Mucosa of stomach (tissue), 1 donor: ENCODE data around the gene CHST10.
"Not testable (repeated sequence)": the region's sequence is repeated elsewhere in the genome, so short reads cannot be mapped to it uniquely, and the experiment has no call there.

Experiments used
- H3K27me3 ChIP-seq: one replicate; pipeline ENCODE4 v1.7.0; 2013; ENCODE audit warnings: mild to moderate bottlenecking, low read length; ENCODE audit not compliant: control insufficient read depth, insufficient read depth
- H3K36me3 ChIP-seq: one replicate; pipeline ENCODE4 v1.7.0; 2013; ENCODE audit warnings: low read length; ENCODE audit not compliant: control insufficient read depth, insufficient read depth
- H3K4me1 ChIP-seq: one replicate; pipeline ENCODE4 v1.7.0; 2013; ENCODE audit warnings: mild to moderate bottlenecking, low read length; ENCODE audit not compliant: control insufficient read depth, insufficient read depth
- H3K4me3 ChIP-seq: one replicate; pipeline ENCODE4 v1.7.0; 2013; ENCODE audit warnings: low read length
- H3K9ac ChIP-seq: one replicate; pipeline ENCODE4 v1.7.0; 2013; ENCODE audit warnings: mild to moderate bottlenecking, low read length, moderate library complexity
- H3K9me3 ChIP-seq: one replicate; pipeline ENCODE4 v1.7.0; 2013; ENCODE audit warnings: mild to moderate bottlenecking, low read length, moderate library complexity; ENCODE audit not compliant: control insufficient read depth
- donor health status: Pancreatic carcinoma.

CHST10 gene, protein sequence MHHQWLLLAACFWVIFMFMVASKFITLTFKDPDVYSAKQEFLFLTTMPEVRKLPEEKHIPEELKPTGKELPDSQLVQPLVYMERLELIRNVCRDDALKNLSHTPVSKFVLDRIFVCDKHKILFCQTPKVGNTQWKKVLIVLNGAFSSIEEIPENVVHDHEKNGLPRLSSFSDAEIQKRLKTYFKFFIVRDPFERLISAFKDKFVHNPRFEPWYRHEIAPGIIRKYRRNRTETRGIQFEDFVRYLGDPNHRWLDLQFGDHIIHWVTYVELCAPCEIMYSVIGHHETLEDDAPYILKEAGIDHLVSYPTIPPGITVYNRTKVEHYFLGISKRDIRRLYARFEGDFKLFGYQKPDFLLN

DNA sequence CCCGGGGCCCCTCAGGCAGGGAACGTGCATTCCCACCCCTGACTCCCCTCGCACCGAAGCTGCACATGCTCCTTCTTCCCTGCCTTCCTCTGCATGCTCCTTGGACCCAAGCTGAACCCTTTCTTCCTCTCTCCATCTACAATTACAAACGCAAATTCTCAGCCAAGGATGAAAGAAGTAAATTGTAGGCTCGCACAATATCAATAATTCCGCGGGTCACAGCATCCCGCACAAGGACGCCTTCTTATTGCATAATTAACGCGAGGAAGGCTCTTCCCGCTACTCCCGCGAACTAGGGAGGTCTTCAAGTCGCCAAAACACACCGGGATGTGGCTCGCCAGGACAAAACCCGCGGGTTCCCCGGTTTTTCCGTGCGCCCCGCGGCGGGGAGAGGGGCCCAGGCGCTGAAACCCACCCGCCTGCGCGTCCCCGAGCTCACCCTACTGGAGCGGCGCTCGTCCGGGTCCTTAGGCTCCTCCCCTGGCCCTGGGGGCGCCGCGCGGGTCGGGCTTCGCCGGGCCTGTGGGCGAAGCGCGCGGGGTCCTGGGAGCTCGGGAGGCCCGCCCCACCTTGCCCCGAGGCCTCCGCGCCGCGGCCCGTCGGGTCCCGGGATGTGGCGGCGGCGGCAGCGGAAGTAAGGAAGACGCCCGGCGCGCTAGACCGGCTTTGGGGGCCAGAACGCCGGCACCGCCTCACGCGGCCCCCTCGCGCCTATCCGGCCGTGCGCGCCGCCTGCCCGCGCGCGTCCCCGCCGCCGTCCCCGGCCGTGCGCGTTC is at the start of gene CHST10:
CHST10 (minus strand) TSS at position 734 of the 776 bp plus-strand sequence. CDS start 10,993 bp downstream, outside the sequence.
- H3K27me3 ChIP-seq, result peaks cover 6% of the 10 kb centered on the region
- no peaks in the 10 kb centered on the region for H3K36me3 ChIP-seq
- H3K9me3 ChIP-seq, result no peaks in the 10 kb centered on the region
- peak within 1 kb of the TSS; percentile 65 for H3K4me3 ChIP-seq
- peak within 1 kb of the TSS; percentile 60 for H3K9ac ChIP-seq
- peaks cover 4% of the 10 kb centered on the region for H3K4me1 ChIP-seq

GRCh38 chr2:100460904-100461530 is 43.5 kb upstream of the CHST10 start:
- Histone ChIP-seq H3K9me3 (no peaks in the 10 kb centered on the region), H3K27me3 (no peaks in the 10 kb centered on the region), H3K9ac (no peak overlapping the region), H3K4me3 (no peak overlapping the region), H3K4me1 (no peaks in the 10 kb centered on the region), H3K36me3 (no peaks in the 10 kb centered on the region)

- H3K27me3 ChIP-seq, H3K9ac ChIP-seq, H3K9me3 ChIP-seq, H3K4me1 ChIP-seq, H3K36me3 ChIP-seq, H3K4me3 ChIP-seq: not testable (repeated sequence)
Measured at GRCh38 chr2:100456357-100456756, 38.9 kb upstream of the CHST10 start.

DNA sequence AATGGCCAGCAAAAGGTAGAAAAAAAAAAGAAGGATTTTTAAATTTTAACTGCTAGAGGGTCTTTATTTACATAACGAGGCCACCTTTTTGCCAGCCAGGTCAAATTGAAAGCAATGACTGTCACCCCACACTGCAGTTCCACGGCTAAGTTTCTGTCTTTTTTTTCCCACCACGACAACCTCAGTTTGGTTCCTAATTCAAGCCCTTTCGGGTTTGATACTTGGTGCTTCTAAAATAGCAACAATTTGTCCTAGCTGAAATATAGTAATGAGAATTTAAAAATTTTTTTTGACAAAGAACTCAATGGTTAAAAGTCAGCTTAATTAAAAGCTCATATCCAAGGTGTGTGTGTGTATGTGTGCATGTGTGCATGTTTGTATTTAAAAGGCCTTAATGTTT is 36.4 kb upstream of the CHST10 start:
- no peaks in the 10 kb centered on the region for H3K4me1 ChIP-seq
- no peak overlapping the region for H3K4me3 ChIP-seq
- H3K9me3 ChIP-seq, result no peaks in the 10 kb centered on the region
- H3K27me3 ChIP-seq, result no peaks in the 10 kb centered on the region
- H3K9ac ChIP-seq, result no peak overlapping the region
- H3K36me3 ChIP-seq, result no peaks in the 10 kb centered on the region

DNA sequence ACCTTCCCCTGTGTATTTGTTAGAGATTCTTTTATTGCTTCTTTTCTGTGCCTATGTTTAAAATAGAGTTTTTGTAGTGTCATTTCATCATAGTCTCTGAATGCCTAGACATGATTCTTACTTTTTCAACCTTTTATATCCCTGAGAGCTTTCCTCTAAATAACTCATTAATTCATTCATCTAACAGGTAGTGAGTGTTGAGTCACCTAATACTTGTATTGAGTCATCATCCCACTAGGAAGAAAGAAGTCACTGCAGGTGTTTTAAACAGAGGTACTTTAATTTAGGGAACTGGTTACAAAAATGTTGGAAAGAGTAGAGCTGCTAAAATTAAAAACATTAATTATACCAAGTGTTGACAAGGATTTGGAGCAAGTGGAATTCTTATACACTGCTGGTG is 34.3 kb upstream of the CHST10 start:
- H3K27me3 ChIP-seq, result no peaks in the 10 kb centered on the region
- H3K4me3 ChIP-seq, result no peak overlapping the region
- no peak overlapping the region for H3K9ac ChIP-seq
- H3K36me3 ChIP-seq, result no peaks in the 10 kb centered on the region
- H3K4me1 ChIP-seq, result no peaks in the 10 kb centered on the region
- H3K9me3 ChIP-seq, result no peaks in the 10 kb centered on the region

GRCh38 chr2:100451092-100451491 is 33.6 kb upstream of the CHST10 start:
- H3K9me3 ChIP-seq, result no peaks in the 10 kb centered on the region
- no peaks in the 10 kb centered on the region for H3K27me3 ChIP-seq
- no peak overlapping the region for H3K4me3 ChIP-seq
- no peaks in the 10 kb centered on the region for H3K36me3 ChIP-seq
- no peaks in the 10 kb centered on the region for H3K4me1 ChIP-seq
- no peak overlapping the region for H3K9ac ChIP-seq

GRCh38 chr2:100446696-100447095 is 29.2 kb upstream of the CHST10 start:
- H3K36me3 ChIP-seq, result no peaks in the 10 kb centered on the region
- H3K4me3 ChIP-seq, result no peak overlapping the region
- no peaks in the 10 kb centered on the region for H3K27me3 ChIP-seq
- H3K9ac ChIP-seq, result no peak overlapping the region
- no peaks in the 10 kb centered on the region for H3K9me3 ChIP-seq
- no peaks in the 10 kb centered on the region for H3K4me1 ChIP-seq

DNA sequence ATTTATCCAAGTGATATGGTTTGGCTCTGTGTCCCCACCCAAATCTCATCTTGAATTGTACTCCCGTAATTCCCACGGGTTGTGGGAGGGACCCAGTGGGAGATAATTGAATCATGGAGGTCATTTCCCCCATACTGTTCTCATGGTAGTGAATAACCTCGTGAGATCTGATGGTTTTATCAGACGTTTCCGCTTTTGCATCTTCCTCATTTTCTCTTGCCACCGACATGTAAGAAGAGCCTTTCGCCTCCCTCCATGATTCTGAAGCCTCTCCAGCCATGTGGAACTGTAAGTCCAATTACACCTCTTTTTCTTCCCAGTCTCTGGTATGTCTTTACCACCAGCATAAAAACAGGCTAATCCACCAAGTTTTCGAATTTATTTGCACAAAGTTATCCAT is 20.3 kb upstream of the CHST10 start:
- Histone ChIP-seq H3K27me3 (no peaks in the 10 kb centered on the region), H3K4me1 (no peaks in the 10 kb centered on the region), H3K4me3 (no peak overlapping the region), H3K9ac (no peak overlapping the region), H3K36me3 (no peaks in the 10 kb centered on the region), H3K9me3 (no peaks in the 10 kb centered on the region)

- no peak overlapping the region for H3K4me3 ChIP-seq
Measured at GRCh38 chr2:100429726-100430125, 12.3 kb upstream of the CHST10 start.

DNA sequence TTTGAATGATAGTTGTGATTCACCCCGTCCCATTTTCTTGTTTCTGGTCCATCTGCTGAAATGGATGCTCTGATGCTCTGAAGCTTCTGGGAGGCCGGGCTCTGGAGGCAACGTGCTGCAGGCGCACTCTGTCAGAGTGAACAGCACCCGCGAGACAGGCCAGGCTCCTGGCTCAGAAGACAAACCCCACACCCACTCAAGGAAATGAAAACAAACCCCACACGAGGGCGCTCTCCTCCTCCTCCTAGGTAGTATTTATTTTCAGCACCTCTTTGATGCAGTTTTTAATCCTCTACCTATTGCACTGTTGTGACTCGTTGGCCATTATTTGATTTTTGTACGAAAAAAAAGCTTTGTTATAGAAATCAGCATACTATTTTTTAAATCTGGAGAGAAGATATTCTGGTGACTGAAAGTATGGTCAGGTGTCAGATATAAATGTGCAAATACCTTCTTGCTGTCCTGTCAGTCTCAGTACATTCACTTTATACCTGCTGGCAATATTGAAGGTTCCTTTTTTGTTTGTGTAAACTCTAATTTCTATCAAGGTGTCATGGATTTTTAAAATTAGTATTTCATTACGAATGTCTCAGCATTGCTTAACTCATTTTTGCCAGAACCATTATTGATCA is 10.3 kb upstream of the CHST10 start:
- Histone ChIP-seq H3K4me1 (no peaks in the 10 kb centered on the region), H3K27me3 (no peaks in the 10 kb centered on the region), H3K4me3 (no peak overlapping the region), H3K9ac (no peak overlapping the region), H3K9me3 (no peaks in the 10 kb centered on the region), H3K36me3 (no peaks in the 10 kb centered on the region)

More at GRCh38 chr2:100429726-100430125, 12.3 kb upstream of the CHST10 start:
- no peak overlapping the region for H3K9ac ChIP-seq
- H3K4me1 ChIP-seq, result no peaks in the 10 kb centered on the region
- H3K27me3 ChIP-seq, result no peaks in the 10 kb centered on the region
- H3K9me3 ChIP-seq, result no peaks in the 10 kb centered on the region
- no peaks in the 10 kb centered on the region for H3K36me3 ChIP-seq

DNA sequence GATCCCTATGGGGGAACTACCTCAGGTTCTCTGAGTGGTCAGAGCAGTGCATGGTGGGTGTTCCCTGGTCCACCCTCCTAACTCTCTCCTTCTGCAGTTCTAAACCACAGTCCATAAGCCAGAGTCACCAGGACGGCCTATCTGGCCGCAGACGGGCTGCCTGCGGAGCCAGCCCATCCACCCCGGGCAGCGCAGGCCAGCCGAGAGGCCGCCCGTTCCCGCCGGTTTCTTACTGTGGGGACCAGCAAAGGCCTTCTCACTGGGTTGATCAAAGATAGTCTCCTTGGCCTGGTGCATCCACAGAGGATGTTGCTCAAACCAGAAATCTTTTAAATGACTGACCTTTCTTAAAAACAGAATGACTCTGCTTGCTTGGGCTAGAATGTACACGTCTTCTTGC is 9.6 kb upstream of the CHST10 start:
- H3K9me3 ChIP-seq, result no peaks in the 10 kb centered on the region
- no peak overlapping the region for H3K4me3 ChIP-seq
- no peaks in the 10 kb centered on the region for H3K4me1 ChIP-seq
- H3K27me3 ChIP-seq, result no peaks in the 10 kb centered on the region
- no peak overlapping the region for H3K9ac ChIP-seq
- H3K36me3 ChIP-seq, result no peaks in the 10 kb centered on the region

DNA sequence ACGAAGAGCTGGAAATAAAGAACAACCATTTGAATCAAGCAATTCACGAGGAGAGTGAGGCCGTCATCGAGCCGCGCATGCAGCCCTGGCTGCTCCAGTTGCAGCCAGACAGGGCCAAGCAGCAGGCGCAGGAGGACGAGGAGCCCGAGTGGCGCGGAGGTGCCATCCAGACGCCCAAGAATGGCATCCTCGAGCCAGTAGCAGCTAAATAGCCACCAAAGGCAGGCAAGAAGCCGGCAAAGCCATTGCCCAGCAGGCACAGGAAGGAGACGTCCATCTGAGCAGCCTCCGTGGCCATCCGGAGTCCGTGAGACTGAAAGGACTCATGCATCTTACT is 8.9 kb upstream of the CHST10 start:
- Histone ChIP-seq H3K9ac (no peak overlapping the region), H3K4me3 (no peak overlapping the region), H3K36me3 (no peaks in the 10 kb centered on the region), H3K4me1 (no peaks in the 10 kb centered on the region), H3K27me3 (no peaks in the 10 kb centered on the region), H3K9me3 (no peaks in the 10 kb centered on the region)
